HCT116 (cell line): ENCODE results near the gene SEBOX. TPM values are rescaled to one million over a fixed set of nuclear protein-coding genes. Genes with fewer than 3 reads are reported as not detected.

ENCODE experiments used
- ATAC-seq: fragments of 200-7000 bp; cut with Tn5 transposase; 2 replicates; pipeline ENCODE4 v1.9.1; 2020; ENCODE audit warnings: mild to moderate bottlenecking, moderate library complexity
- BruUV-seq: library from RNA; stranded (reverse); fragments of 400-500 nt; replicated peaks from 2 replicates; lab custom pipeline; 2021; lab: Mats Ljungman, UMichigan
- CTCF ChIA-PET: fragments of 300-600 bp; sonication (Branson Sonifier 250); formaldehyde crosslinking; loops from one replicate; lab custom pipeline; 2021; ENCODE audit warnings: antibody characterized with exemption; lab: Charles Lee
- POLR2A ChIA-PET: fragments of 300-600, 350-600 bp; sonication (Branson Sonifier 250); formaldehyde crosslinking; loops from one replicate; lab custom pipeline; 2021; ENCODE audit warnings: antibody characterized with exemption; lab: Charles Lee
- RAD21 ChIA-PET, 2 experiments: fragments of 300-600 bp; sonication (Branson Sonifier 250); formaldehyde crosslinking; loops; one replicate each; lab custom pipeline; 2023; ENCODE audit warnings: low total read pairs in 2 of 2; ENCODE audit not compliant: uncharacterized antibody in 2 of 2, unreplicated experiment in 2 of 2, low non-redundant PET in 1 of 2; lab: Charles Lee
- DNase-seq: peaks from one replicate; pipeline ENCODE4 v3.0.0-alpha.2; 2010; ENCODE audit warnings: low read depth, low spot score
- H2AFZ ChIP-seq: fragments of 200-600 bp; shearing (Covaris generic), sonication (generic); 2 replicates; pipeline ENCODE4 v1.6.1; 2017; ENCODE audit warnings: low read depth, mixed run types, mixed read lengths, antibody characterized with exemption, low read length; ENCODE audit not compliant: poor library complexity, severe bottlenecking
- H3K27ac ChIP-seq: 2 replicates; pipeline ENCODE4 v1.5.1; 2012; ENCODE audit warnings: low read depth, low read length
- H3K27me3 ChIP-seq: fragments of 200-600 bp; sonication (generic); 2 replicates; pipeline ENCODE4 v1.6.1; 2016; ENCODE audit warnings: mixed run types, low read length, mixed read lengths; ENCODE audit not compliant: insufficient read depth
- H3K36me3 ChIP-seq, 2 experiments: fragments of 200-500 bp in 1 of 2; fragments of 200-600 bp in 1 of 2; sonication (Bioruptor generic) in 1 of 2; sonication (generic) in 1 of 2; 2 replicates each; pipeline versions ENCODE4 v1.5.1 to v1.6.1; 2014 to 2016; ENCODE audit warnings: low read length in 2 of 2, inconsistent platforms in 1 of 2, mixed read lengths in 1 of 2, mixed run types in 1 of 2; ENCODE audit not compliant: insufficient read depth in 2 of 2, control insufficient read depth in 1 of 2
- H3K4me1 ChIP-seq, 2 experiments: fragments of 200-600 bp in 1 of 2; sonication (generic) in 1 of 2; 2 replicates each; pipeline versions ENCODE4 v1.5.1 to v1.6.1; 2012 to 2017; ENCODE audit warnings: low read length in 2 of 2, inconsistent platforms in 1 of 2, mild to moderate bottlenecking in 1 of 2, mixed read lengths in 1 of 2, mixed run types in 1 of 2, moderate library complexity in 1 of 2; ENCODE audit not compliant: insufficient read depth in 2 of 2, control insufficient read depth in 1 of 2
- H3K4me2 ChIP-seq: fragments of 200-600 bp; sonication (generic); 2 replicates; pipeline ENCODE4 v1.6.1; 2017; ENCODE audit warnings: mixed run types, low read length, mixed read lengths
- H3K4me3 ChIP-seq, 2 experiments: fragments of 200-600 bp in 1 of 2; sonication (generic) in 1 of 2; replicated peaks in 1 of 2; 2 replicates each; pipeline ENCODE4 v1.5.1; 2011 to 2016; ENCODE audit warnings: low read length in 2 of 2, control low read depth in 1 of 2, low read depth in 1 of 2, mild to moderate bottlenecking in 1 of 2, mixed read lengths in 1 of 2, mixed run types in 1 of 2
- H3K79me2 ChIP-seq: fragments of 200-600 bp; sonication (generic); 2 replicates; pipeline ENCODE4 v1.6.1; 2017; ENCODE audit warnings: mild to moderate bottlenecking, mixed run types, low read length, moderate library complexity, mixed read lengths; ENCODE audit not compliant: insufficient read depth
- H3K9ac ChIP-seq: fragments of 200-600 bp; sonication (generic); 2 replicates; pipeline ENCODE4 v1.6.1; 2016; ENCODE audit warnings: low read length, mixed read lengths
- H3K9me2 ChIP-seq: fragments of 200-600 bp; sonication (generic), shearing (Covaris generic); 2 replicates; pipeline ENCODE4 v1.6.1; 2017; ENCODE audit warnings: mixed run types, mild to moderate bottlenecking, moderate library complexity; ENCODE audit not compliant: insufficient read depth
- H3K9me3 ChIP-seq, 2 experiments: fragments of 200-500 bp in 1 of 2; fragments of 200-600 bp in 1 of 2; sonication (Bioruptor generic) in 1 of 2; sonication (generic) in 1 of 2; 2 replicates each; pipeline ENCODE4 v1.6.1; 2014 to 2017; ENCODE audit warnings: low read length in 2 of 2, mixed read lengths in 2 of 2, inconsistent platforms in 1 of 2, low read depth in 1 of 2, mild to moderate bottlenecking in 1 of 2, mixed run types in 1 of 2, moderate library complexity in 1 of 2; ENCODE audit not compliant: control insufficient read depth in 1 of 2, insufficient read depth in 1 of 2
- H4K20me1 ChIP-seq: fragments of 200-600 bp; sonication (generic), shearing (Covaris generic); 2 replicates; pipeline ENCODE4 v1.6.1; 2017; ENCODE audit warnings: mixed run types, mild to moderate bottlenecking, moderate library complexity; ENCODE audit not compliant: insufficient read depth
- CBX3 ChIP-seq: IDR thresholded peaks from 2 replicates; pipeline ENCODE4 v1.6.1; 2012; ENCODE audit warnings: low read depth
- intact Hi-C: fragments of 100-400 bp; cut with micrococcal nuclease; formaldehyde crosslinking; loops from 2 replicates; pipeline ENCODE4 v1.10.0; 2022
- total RNA-seq: library from RNA; stranded (reverse); gene quantifications from one replicate; pipeline ENCODE4 v1.2.1, GENCODE V29; 2021; ENCODE audit not compliant: unreplicated experiment
- TF ChIP-seq, protein P1 (sequence below), 3 experiments: fragments of 200-600 bp in 1 of 3; sonication (generic) in 1 of 3; IDR thresholded peaks in 2 of 3; conservative IDR thresholded peaks in 1 of 3; 2 replicates each; pipeline ENCODE4 v1.5.1; 2012 to 2017; ENCODE audit warnings: low read depth in 2 of 3, low read length in 2 of 3, antibody characterized with exemption in 1 of 3, borderline replicate concordance in 1 of 3, control low read depth in 1 of 3, mild to moderate bottlenecking in 1 of 3, mixed read lengths in 1 of 3, mixed run types in 1 of 3, moderate library complexity in 1 of 3; ENCODE audit not compliant: insufficient read depth in 1 of 3

The SEBOX gene
- total RNA-seq, 1 experiment from 2014 or later = not detected

DNA sequence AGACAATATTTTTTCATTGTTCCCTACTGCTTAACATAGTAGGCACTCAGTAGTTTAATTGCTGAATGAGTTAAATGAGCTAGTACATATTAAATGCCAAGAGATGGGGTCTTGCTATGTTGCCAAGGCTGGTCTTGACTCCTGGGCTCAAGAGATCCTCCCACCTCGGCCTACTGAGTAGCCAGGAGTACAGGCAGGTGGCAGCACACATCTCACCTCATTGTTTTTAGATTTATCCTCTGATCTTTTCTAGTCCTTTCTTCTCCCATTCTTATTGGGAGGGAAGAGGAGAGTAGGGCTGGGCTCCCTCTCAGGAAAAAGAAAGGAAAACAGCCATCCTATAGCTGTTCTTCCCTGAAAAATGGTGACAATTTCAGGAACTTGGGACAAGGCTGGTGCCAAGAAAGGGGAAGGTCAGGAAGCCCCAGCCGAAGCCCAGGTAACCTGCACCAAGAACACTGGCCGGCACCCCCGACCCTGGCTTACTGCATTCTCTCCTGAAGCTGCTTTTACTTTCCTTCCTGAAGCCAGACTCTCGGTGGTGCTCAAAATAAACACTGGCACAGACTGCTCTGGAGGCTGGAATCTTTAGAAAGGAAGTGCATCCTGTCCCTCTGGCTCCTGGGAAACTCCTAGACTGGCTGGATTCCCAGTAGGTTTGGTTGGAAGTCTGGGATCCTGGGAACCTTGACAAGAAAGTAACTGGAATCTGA is 26.8 kb downstream of the SEBOX start:
- H3K9me3 ChIP-seq = no peaks in the 10 kb centered on the region
- intact Hi-C loops = loop anchor here (5.0 kb wide), 1 partner anchor 106 kb away; no protein-coding TSS in a partner anchor
- TF ChIP-seq, protein P1, sequence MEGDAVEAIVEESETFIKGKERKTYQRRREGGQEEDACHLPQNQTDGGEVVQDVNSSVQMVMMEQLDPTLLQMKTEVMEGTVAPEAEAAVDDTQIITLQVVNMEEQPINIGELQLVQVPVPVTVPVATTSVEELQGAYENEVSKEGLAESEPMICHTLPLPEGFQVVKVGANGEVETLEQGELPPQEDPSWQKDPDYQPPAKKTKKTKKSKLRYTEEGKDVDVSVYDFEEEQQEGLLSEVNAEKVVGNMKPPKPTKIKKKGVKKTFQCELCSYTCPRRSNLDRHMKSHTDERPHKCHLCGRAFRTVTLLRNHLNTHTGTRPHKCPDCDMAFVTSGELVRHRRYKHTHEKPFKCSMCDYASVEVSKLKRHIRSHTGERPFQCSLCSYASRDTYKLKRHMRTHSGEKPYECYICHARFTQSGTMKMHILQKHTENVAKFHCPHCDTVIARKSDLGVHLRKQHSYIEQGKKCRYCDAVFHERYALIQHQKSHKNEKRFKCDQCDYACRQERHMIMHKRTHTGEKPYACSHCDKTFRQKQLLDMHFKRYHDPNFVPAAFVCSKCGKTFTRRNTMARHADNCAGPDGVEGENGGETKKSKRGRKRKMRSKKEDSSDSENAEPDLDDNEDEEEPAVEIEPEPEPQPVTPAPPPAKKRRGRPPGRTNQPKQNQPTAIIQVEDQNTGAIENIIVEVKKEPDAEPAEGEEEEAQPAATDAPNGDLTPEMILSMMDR (IDR thresholded peaks at IDR 0.05 in 2 of 3, conservative IDR thresholded peaks at IDR 0.05 in 1 of 3; ENCODE audit: borderline replicate concordance in 1 of 3, insufficient read depth in 1 of 3, low read depth in 2 of 3, low read length in 2 of 3) = peak in 1 of 3 experiments; percentile 20; a peak in 1 of 6 replicates
- TF ChIP-seq CBX3 = no peak
- CTCF ChIA-PET = no interaction called here
- H3K4me2 ChIP-seq = peak overlapping the region; percentile 93; the same call in 1 of the 2 replicates
- no peaks in the 10 kb centered on the region for H4K20me1 ChIP-seq
- H3K79me2 ChIP-seq = peaks cover 32% of the 10 kb centered on the region
- no peak for DNase-seq
- no TSS peak for BruUV-seq
- no peak overlapping the region for H2AFZ ChIP-seq
- POLR2A ChIA-PET = no interaction called here
- no peaks in the 10 kb centered on the region for H3K27me3 ChIP-seq
- no peaks in the 10 kb centered on the region for H3K9me2 ChIP-seq
- peaks cover 16 to 23% of the 10 kb centered on the region in 2 experiments; a peak in 3 of 4 replicates for H3K36me3 ChIP-seq
- RAD21 ChIA-PET = interaction anchor here in 1 of 2 experiments (0.6 kb wide), 1 partner anchor 203 kb away, joined by 3 read pairs; no protein-coding TSS in a partner anchor
- no peak overlapping the region for H3K4me3 ChIP-seq
- ATAC-seq = no peak
- H3K27ac ChIP-seq = no peak overlapping the region
- H3K9ac ChIP-seq = no peak overlapping the region
- peaks cover 16 to 38% of the 10 kb centered on the region in 2 experiments for H3K4me1 ChIP-seq
